ENCODE results near the gene SPEM1.
"Not testable (repeated sequence)": the region's sequence is repeated elsewhere in the genome, so short reads cannot be mapped to it uniquely, and the experiment has no call there.

Gene SPEM1

GRCh38 chr17:7443499-7444485, 23.7 kb downstream of the SPEM1 start:
- no peak for DNase-seq

- peak; percentile 76 for DNase-seq
Observed at GRCh38 chr17:7444682-7445618, 24.8 kb downstream of the SPEM1 start, which contains the start of gene CHRNB1. Gene CHRNB1, plus strand, starts transcription at chr17:7445061. Its CDS starts 67 bp downstream, at chr17:7445128.

- peak; percentile 49 for DNase-seq
Observed at GRCh38 chr17:7445619-7445968, 25.5 kb downstream of the SPEM1 start.

- no peak for DNase-seq
Observed at GRCh38 chr17:7448461-7448860, 28.3 kb downstream of the SPEM1 start.

GRCh38 chr17:7459961-7460545, 39.9 kb downstream of the SPEM1 start:
- no peak for DNase-seq

GRCh38 chr17:7460850-7461660, 40.9 kb downstream of the SPEM1 start:
- DNase-seq, result no peak

GRCh38 chr17:7462474-7463371, 42.6 kb downstream of the SPEM1 start:
- DNase-seq, result no peak

- no peak for DNase-seq
Observed at GRCh38 chr17:7463372-7463846, 43.3 kb downstream of the SPEM1 start.

- DNase-seq, result no peak
Observed at GRCh38 chr17:7464081-7464480, 44.0 kb downstream of the SPEM1 start.

GRCh38 chr17:7465597-7466275, 45.6 kb downstream of the SPEM1 start:
- no peak for DNase-seq

- DNase-seq, result no peak
Observed at GRCh38 chr17:7466318-7466638, 46.2 kb downstream of the SPEM1 start.

GRCh38 chr17:7466639-7467341, 46.7 kb downstream of the SPEM1 start:
- DNase-seq, result no peak

- DNase-seq, result no peak
Observed at GRCh38 chr17:7467498-7467897, 47.4 kb downstream of the SPEM1 start.

- no peak for DNase-seq
Observed at GRCh38 chr17:7468290-7468689, 48.2 kb downstream of the SPEM1 start.

GRCh38 chr17:7468804-7469389, 48.8 kb downstream of the SPEM1 start:
- DNase-seq, result no peak

GRCh38 chr17:7469843-7470242, 49.7 kb downstream of the SPEM1 start:
- DNase-seq, result not testable (repeated sequence)

GRCh38 chr17:7470457-7470973, 50.4 kb downstream of the SPEM1 start:
- not testable (repeated sequence) for DNase-seq

Measured in right forelimb (tissue), 1 donor.